Prostate gland (tissue), 2 donors: ENCODE data around the gene RTN4RL1. TPM values are rescaled to one million over a fixed set of nuclear protein-coding genes. Genes with fewer than 3 reads are reported as not detected.

ENCODE experiments used
- DNase-seq: peaks from one replicate; pipeline ENCODE4 v3.0.0-alpha.2; 2019; ENCODE audit warnings: low spot score
- H3K27ac ChIP-seq, 2 donors: fragments of 200-600 bp; sonication (generic); 2 replicates each; pipeline ENCODE4 v1.5.1; 2017 to 2019
- H3K27me3 ChIP-seq: fragments of 200-600 bp; sonication (generic); replicated peaks from 2 replicates; pipeline ENCODE4 v1.5.1; 2019; ENCODE audit not compliant: insufficient read depth
- H3K36me3 ChIP-seq, 2 donors: fragments of 200-600 bp; sonication (generic); 1 replicate in 1 of 2; 2 replicates in 1 of 2; pipeline versions ENCODE4 v1.5.1 to v1.8.1; 2017 to 2019
- H3K4me1 ChIP-seq: fragments of 200-600 bp; sonication (generic); replicated peaks from 2 replicates; pipeline ENCODE4 v1.5.1; 2019
- H3K4me3 ChIP-seq, 2 donors: fragments of 200-600 bp; sonication (generic); 2 replicates each; pipeline ENCODE4 v1.5.1; 2017 to 2019
- H3K9me3 ChIP-seq: fragments of 200-600 bp; sonication (generic); 2 replicates; pipeline ENCODE4 v1.5.1; 2017
- CTCF ChIP-seq, 4 experiments: fragments of 200-600 bp in 2 of 4; fragments of 450-650 bp in 2 of 4; sonication (generic) in 2 of 4; IDR thresholded peaks; 1 replicate in 3 of 4; 2 replicates in 1 of 4; pipeline ENCODE4 v1.5.1; 2016 to 2019; ENCODE audit warnings: antibody characterized with exemption in 4 of 4, mild to moderate bottlenecking in 2 of 4, moderate library complexity in 2 of 4
- POLR2A ChIP-seq: fragments of 450-650 bp; IDR thresholded peaks from one replicate; pipeline ENCODE4 v1.6.1; 2016; ENCODE audit warnings: antibody characterized with exemption, mild to moderate bottlenecking
- POLR2AphosphoS5 ChIP-seq: sonication (generic); formaldehyde crosslinking; IDR thresholded peaks from one replicate; pipeline ENCODE4 v1.6.1; 2017; ENCODE audit warnings: antibody characterized with exemption
- WGBS: methylation state at CpG from one replicate; pipeline ENCODE4 v1.1.5; 2018; 5-methylcytosine and 5-hydroxymethylcytosine counted together
- intact Hi-C: fragments of 100-400 bp; cut with DNase I; formaldehyde crosslinking; loops from one replicate; pipeline ENCODE4 v1.14.2; 2022
- total RNA-seq, 2 donors: library from RNA; depleted of rRNA; stranded (reverse); fragments of >200 nt; gene quantifications; one replicate each; pipeline ENCODE4 v1.1.0, GENCODE V29; 2016

Gene RTN4RL1
- total RNA-seq, 2 donors from 2014 or later: 8.3 to 21.5 TPM

GRCh38 chr17:1951920-1952319, 73.2 kb downstream of the RTN4RL1 start:
- TF ChIP-seq POLR2A: no peak
- TF ChIP-seq CTCF (IDR thresholded peaks at IDR 0.05): no peak
- no peak for DNase-seq
- no peaks in the 10 kb centered on the region for H3K27me3 ChIP-seq
- no peaks in the 10 kb centered on the region for H3K36me3 ChIP-seq
- H3K9me3 ChIP-seq: no peaks in the 10 kb centered on the region
- H3K4me1 ChIP-seq: no peaks in the 10 kb centered on the region
- intact Hi-C loops: no loop called here
- WGBS: 76% methylated on average over 12 of the region's 12 CpGs
- H3K27ac ChIP-seq: no peak overlapping the region
- H3K4me3 ChIP-seq: no peak overlapping the region

GRCh38 chr17:1949754-1950153, 75.4 kb downstream of the RTN4RL1 start:
- no peak for DNase-seq
- no peaks in the 10 kb centered on the region for H3K27me3 ChIP-seq
- H3K9me3 ChIP-seq: no peaks in the 10 kb centered on the region
- TF ChIP-seq CTCF (IDR thresholded peaks at IDR 0.05) (no peak), POLR2AphosphoS5 (no peak), POLR2A (no peak)
- WGBS: 87% methylated on average over 5 of the region's 5 CpGs
- no peaks in the 10 kb centered on the region for H3K36me3 ChIP-seq
- no peak overlapping the region for H3K27ac ChIP-seq
- intact Hi-C loops: no loop called here
- H3K4me1 ChIP-seq: no peaks in the 10 kb centered on the region
- no peak overlapping the region for H3K4me3 ChIP-seq

GRCh38 chr17:1948517-1948825, 76.7 kb downstream of the RTN4RL1 start:
- H3K9me3 ChIP-seq: no peaks in the 10 kb centered on the region
- TF ChIP-seq POLR2AphosphoS5: no peak
- no peak for TF ChIP-seq POLR2A
- TF ChIP-seq CTCF (IDR thresholded peaks at IDR 0.05): no peak
- no peaks in the 10 kb centered on the region for H3K36me3 ChIP-seq
- no peak overlapping the region for H3K4me3 ChIP-seq
- 95% methylated on average over 14 of the region's 14 CpGs for WGBS
- H3K27me3 ChIP-seq: no peaks in the 10 kb centered on the region
- intact Hi-C loops: no loop called here
- H3K4me1 ChIP-seq: no peaks in the 10 kb centered on the region
- no peak for DNase-seq
- no peak overlapping the region for H3K27ac ChIP-seq

- no peak for TF ChIP-seq POLR2A
- no peak for TF ChIP-seq CTCF (IDR thresholded peaks at IDR 0.05)
- no peak for TF ChIP-seq POLR2AphosphoS5
- Histone ChIP-seq H3K27me3 (no peaks in the 10 kb centered on the region), H3K36me3 (no peaks in the 10 kb centered on the region), H3K4me1 (no peaks in the 10 kb centered on the region), H3K4me3 (no peak overlapping the region), H3K9me3 (no peaks in the 10 kb centered on the region), H3K27ac (no peak overlapping the region)
- no peak for DNase-seq
- intact Hi-C loops: no loop called here
- 91% methylated on average over 22 of the region's 22 CpGs for WGBS
Observed at GRCh38 chr17:1947743-1948516, 77.2 kb downstream of the RTN4RL1 start.

- intact Hi-C loops: no loop called here
- WGBS: 79% methylated on average over 22 of the region's 22 CpGs
- no peak for DNase-seq
- Histone ChIP-seq H3K27ac (no peak overlapping the region), H3K4me3 (no peak overlapping the region), H3K27me3 (no peaks in the 10 kb centered on the region), H3K9me3 (no peaks in the 10 kb centered on the region), H3K36me3 (no peaks in the 10 kb centered on the region), H3K4me1 (no peaks in the 10 kb centered on the region)
- TF ChIP-seq POLR2AphosphoS5 (no peak), CTCF (IDR thresholded peaks at IDR 0.05) (no peak), POLR2A (no peak)
Observed at GRCh38 chr17:1947229-1947742, 77.8 kb downstream of the RTN4RL1 start.
